GM12891 (cell line): ENCODE measurements around the gene SDC4.

Source experiments
- POLR2A ChIP-seq: IDR thresholded peaks from 2 replicates; pipeline ENCODE4 v1.6.1; 2011; ENCODE audit warnings: low read depth, low read length, control low read depth
- POLR2AphosphoS5 ChIP-seq: IDR thresholded peaks from 2 replicates; pipeline ENCODE4 v1.6.1; 2011; ENCODE audit warnings: low read depth, low read length, control low read depth
- POU2F2 ChIP-seq: IDR thresholded peaks from 2 replicates; pipeline ENCODE4 v1.6.1; 2011; ENCODE audit warnings: low read depth, mild to moderate bottlenecking, control low read depth, low read length, moderate library complexity
- SPI1 ChIP-seq: IDR thresholded peaks from 2 replicates; pipeline ENCODE4 v1.6.1; 2011; ENCODE audit warnings: low read depth, low read length, control low read depth
- TAF1 ChIP-seq: IDR thresholded peaks from 2 replicates; pipeline ENCODE4 v1.6.1; 2011; ENCODE audit warnings: low read depth, low read length, control low read depth

DNA sequence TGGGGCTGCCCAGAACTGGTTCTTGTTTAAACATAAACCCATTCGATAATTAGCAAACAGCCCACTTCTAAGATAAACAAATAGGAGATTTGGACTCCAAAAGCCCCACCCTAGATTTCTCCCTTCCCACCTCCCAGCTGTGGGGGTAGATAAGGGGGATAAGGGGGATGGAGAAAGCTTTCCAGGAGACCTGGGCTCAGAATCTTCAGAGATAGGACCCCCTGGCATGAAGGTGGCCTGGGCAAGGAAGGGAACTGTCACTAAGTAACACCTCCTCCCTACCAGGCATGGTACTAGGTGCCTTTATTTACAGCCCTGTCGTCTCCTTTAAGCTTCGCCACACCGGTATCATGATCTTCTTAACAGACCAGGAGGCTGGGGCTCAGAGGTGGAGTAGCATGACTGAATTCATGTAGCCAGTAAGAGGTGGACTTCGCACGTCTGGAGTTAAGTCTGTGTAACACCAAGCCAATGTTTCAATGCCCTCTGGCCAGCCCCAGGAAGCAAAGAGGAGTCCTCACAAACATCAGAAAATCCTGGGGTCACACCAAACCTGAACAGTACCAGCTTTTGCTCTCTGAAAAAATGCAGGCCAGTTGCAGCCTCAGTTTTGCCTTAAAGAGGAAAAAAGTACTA is 4.6 kb downstream of the SDC4 start:
- TF ChIP-seq POLR2A, result no peak
- no peak for TF ChIP-seq POLR2AphosphoS5
- TF ChIP-seq TAF1, result no peak
- TF ChIP-seq POU2F2, result no peak
- TF ChIP-seq SPI1, result no peak
